Measurements from ENCODE around the gene WWOX. TPM values are rescaled to one million over a fixed set of nuclear protein-coding genes. Genes with fewer than 3 reads are reported as not detected.

WWOX gene
- total and polyA plus RNA-seq, 2 of the 13 experiments (the other 11 are each of a cell fraction or from before 2014, with no cell fraction given) = 9.1 to 37.4 TPM

DNA sequence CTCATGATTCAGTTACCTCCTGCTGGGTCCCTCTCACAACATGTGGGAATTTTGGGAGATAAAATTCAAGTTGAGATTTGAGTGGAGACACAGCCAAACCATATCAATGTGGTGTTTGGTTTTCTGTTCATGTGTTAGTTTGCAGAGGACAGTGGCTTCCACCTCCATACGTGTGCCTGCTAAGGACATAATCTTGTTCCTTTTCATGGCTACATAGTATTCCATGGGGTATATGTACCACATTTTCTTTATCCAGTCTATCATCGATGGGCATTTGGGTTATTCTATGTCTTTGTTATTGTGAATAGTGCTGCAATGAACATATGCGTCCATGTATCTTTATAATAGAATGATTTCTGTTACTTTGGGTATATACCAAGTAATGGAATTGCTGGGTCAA, 4.5 kb upstream of the WWOX start:
- H3K9ac ChIP-seq (ENCODE audit: insufficient read depth, low read depth, low read length) = no peak overlapping the region
- no peak overlapping the region for H3K27ac ChIP-seq (ENCODE audit: extremely low read length, insufficient read depth, low read length)
- intact Hi-C loops (cut with micrococcal nuclease; ENCODE audit: unreplicated experiment) = loop anchor here (5.0 kb wide), 2 partner anchors 418 to 858 kb away; no protein-coding TSS in a partner anchor
- peaks cover 15% of the 10 kb centered on the region for H3K4me1 ChIP-seq (ENCODE audit: insufficient read depth, low read length)
- TF ChIP-seq, protein P1, sequence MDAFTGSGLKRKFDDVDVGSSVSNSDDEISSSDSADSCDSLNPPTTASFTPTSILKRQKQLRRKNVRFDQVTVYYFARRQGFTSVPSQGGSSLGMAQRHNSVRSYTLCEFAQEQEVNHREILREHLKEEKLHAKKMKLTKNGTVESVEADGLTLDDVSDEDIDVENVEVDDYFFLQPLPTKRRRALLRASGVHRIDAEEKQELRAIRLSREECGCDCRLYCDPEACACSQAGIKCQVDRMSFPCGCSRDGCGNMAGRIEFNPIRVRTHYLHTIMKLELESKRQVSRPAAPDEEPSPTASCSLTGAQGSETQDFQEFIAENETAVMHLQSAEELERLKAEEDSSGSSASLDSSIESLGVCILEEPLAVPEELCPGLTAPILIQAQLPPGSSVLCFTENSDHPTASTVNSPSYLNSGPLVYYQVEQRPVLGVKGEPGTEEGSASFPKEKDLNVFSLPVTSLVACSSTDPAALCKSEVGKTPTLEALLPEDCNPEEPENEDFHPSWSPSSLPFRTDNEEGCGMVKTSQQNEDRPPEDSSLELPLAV (CRISPR knock-in tag; conservative IDR thresholded peaks at IDR 0.05; ENCODE audit: low read depth) = no peak
- TF ChIP-seq ZBTB49 (CRISPR knock-in tag; IDR thresholded peaks at IDR 0.05; ENCODE audit: borderline replicate concordance) (no peak), ZNF30 (CRISPR knock-in tag; IDR thresholded peaks at IDR 0.05) (no peak), RBFOX2 (IDR thresholded peaks at IDR 0.05; ENCODE audit: low read depth, low read length) (no peak), ZBTB26 (CRISPR knock-in tag; IDR thresholded peaks at IDR 0.05; ENCODE audit: borderline replicate concordance) (no peak), ZNF773 (CRISPR knock-in tag; IDR thresholded peaks at IDR 0.05; ENCODE audit: borderline replicate concordance) (no peak), ZNF740 (CRISPR knock-in tag; IDR thresholded peaks at IDR 0.05) (no peak), ELF3 (CRISPR knock-in tag; IDR thresholded peaks at IDR 0.05) (no peak), ZNF382 (CRISPR knock-in tag; IDR thresholded peaks at IDR 0.05; ENCODE audit: borderline replicate concordance) (no peak), SALL1 (CRISPR knock-in tag; IDR thresholded peaks at IDR 0.05) (no peak), ZNF670 (CRISPR knock-in tag; IDR thresholded peaks at IDR 0.05; ENCODE audit: borderline replicate concordance) (no peak), ZNF224 (CRISPR knock-in tag; IDR thresholded peaks at IDR 0.05) (no peak)
- no peak for ATAC-seq
- H3K4me3 ChIP-seq (replicated peaks in 1 of 3; ENCODE audit: insufficient read depth in 1 of 3, low read depth in 2 of 3, low read length in 3 of 3) = no peak overlapping the region
- POLR2A ChIA-PET = no interaction called here
- no peaks in the 10 kb centered on the region for H3K36me3 ChIP-seq (replicated peaks in 1 of 2; ENCODE audit: control insufficient read depth in 1 of 2, insufficient read depth in 2 of 2, low read length in 2 of 2)
- no peaks in the 10 kb centered on the region for H3K9me3 ChIP-seq (ENCODE audit: low read length)
- no TSS peak for BruUV-seq (replicated peaks)
- no peak for DNase-seq (ENCODE audit: low spot score)
- in situ Hi-C loops (cut with HindIII; ENCODE audit: extremely low pct_ligation_motif_present, low pct_unique_long_range_greater_than_20kb) = loop anchor here (5.0 kb wide), 1 partner anchor 418 kb away; no protein-coding TSS in a partner anchor
- H2AFZ ChIP-seq (ENCODE audit: low read length) = no peak overlapping the region
- H3K79me2 ChIP-seq (ENCODE audit: insufficient read depth, low read length) = peaks cover under 1% of the 10 kb centered on the region
- H4K20me1 ChIP-seq (ENCODE audit: insufficient read depth, low read length) = 0 out of 2 replicates have a peak, but pooled peaks cover under 1% of the 10 kb centered on the region
- CTCF ChIA-PET (ENCODE audit: low intra/inter-chr PET ratio, low total read pairs) = no interaction called here
- FAIRE-seq = no peak
- no peak overlapping the region for H3K4me2 ChIP-seq (ENCODE audit: low read depth, low read length)
- peaks cover 0 to 5% of the 10 kb centered on the region in 2 experiments; a peak in 1 of 5 replicates for H3K27me3 ChIP-seq (ENCODE audit: control insufficient read depth in 1 of 2, insufficient read depth in 2 of 2, low read length in 2 of 2)
- WGBS (ENCODE audit: low lambda C conversion rate) = 48% methylated on average over 3 of the region's 3 CpGs
